Lower leg skin (tissue), 4 donors: ENCODE results near the gene JUNB. TPM values are rescaled to one million over a fixed set of nuclear protein-coding genes. Genes with fewer than 3 reads are reported as not detected.

Experiments
- DNase-seq, 2 donors: peaks; one replicate each; pipeline ENCODE4 v3.0.0-alpha.2; 2019; ENCODE audit warnings: low spot score in 2 of 2
- H3K4me3 ChIP-seq: fragments of 200-600 bp; sonication (generic); 2 replicates; pipeline ENCODE4 v1.5.1; 2017; ENCODE audit warnings: mild to moderate bottlenecking, low read depth; ENCODE audit not compliant: poor library complexity, severe bottlenecking
- CTCF ChIP-seq, 3 donors: fragments of 450-650 bp; IDR thresholded peaks; one replicate each; pipeline ENCODE4 v1.5.1; 2016; ENCODE audit warnings: antibody characterized with exemption in 3 of 3, mild to moderate bottlenecking in 3 of 3, moderate library complexity in 2 of 3
- POLR2A ChIP-seq, 2 donors: fragments of 450-650 bp; IDR thresholded peaks; one replicate each; pipeline ENCODE4 v1.6.1; 2016 to 2017; ENCODE audit warnings: antibody characterized with exemption in 2 of 2, mild to moderate bottlenecking in 1 of 2, moderate library complexity in 1 of 2
- WGBS, 2 donors: methylation state at CpG; one replicate each; pipeline ENCODE4 v1.1.5; 2018; 5-methylcytosine and 5-hydroxymethylcytosine counted together
- intact Hi-C: fragments of 100-400 bp; cut with DNase I; formaldehyde crosslinking; loops from one replicate; pipeline ENCODE4 v1.15.0; 2023; ENCODE audit warnings: low total_unique reads
- total RNA-seq, 4 donors: library from RNA; depleted of rRNA; stranded (reverse); fragments of >200 nt; gene quantifications; one replicate each; pipeline ENCODE4 v1.1.0, GENCODE V29; 2016

JUNB gene
- total RNA-seq, 4 donors from 2014 or later: 608 to 1,091 (median 870) TPM

GRCh38 chr19:12769689-12770088 is 21.6 kb upstream of the JUNB start:
- intact Hi-C loops: loop anchor here (5.0 kb wide), 2 partner anchors 33 to 73 kb away; partner anchors contain the start of genes PRDX2 and THSD8
- WGBS, 2 donors: 47 to 55% methylated on average over 8 to 37 of the region's 37 CpGs
- no peak for DNase-seq
- no peak for TF ChIP-seq CTCF (IDR thresholded peaks at IDR 0.05)
- TF ChIP-seq POLR2A (IDR thresholded peaks at IDR 0.05): no peak
- H3K4me3 ChIP-seq: no peak overlapping the region

DNA sequence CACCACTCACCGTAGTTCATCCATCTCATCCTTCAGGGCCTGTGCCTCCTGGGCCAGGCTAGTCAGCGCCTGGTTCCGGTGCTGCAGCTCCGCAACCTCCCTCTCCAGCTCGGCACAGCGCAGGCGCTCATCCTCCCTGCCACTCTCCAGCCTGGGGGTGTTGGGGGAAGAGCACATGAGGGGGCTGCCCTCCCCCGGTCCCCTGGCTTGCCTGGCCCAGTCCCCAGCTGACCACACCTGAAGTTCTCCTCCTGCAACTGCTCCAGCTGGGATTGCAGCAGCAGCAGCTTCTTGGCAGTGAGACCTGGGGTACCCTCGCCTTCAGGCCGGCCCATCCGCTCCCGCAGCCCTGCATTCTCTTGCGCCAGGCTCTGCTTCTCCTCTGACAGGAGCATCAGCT is 20.4 kb upstream of the JUNB start:
- TF ChIP-seq CTCF (IDR thresholded peaks at IDR 0.05): no peak
- TF ChIP-seq POLR2A (IDR thresholded peaks at IDR 0.05): no peak
- intact Hi-C loops: no loop called here
- DNase-seq: no peak
- WGBS, 2 donors: 98% methylated on average over 12 to 13 of the region's 13 CpGs
- H3K4me3 ChIP-seq: no peak overlapping the region

- intact Hi-C loops: no loop called here
- no peak for TF ChIP-seq POLR2A (IDR thresholded peaks at IDR 0.05)
- no peak for TF ChIP-seq CTCF (IDR thresholded peaks at IDR 0.05)
- WGBS, 2 donors: 55 to 70% methylated on average over 4 of the region's 4 CpGs
- H3K4me3 ChIP-seq: no peak overlapping the region
- DNase-seq: no peak
Observed at GRCh38 chr19:12772323-12772722, 19.0 kb upstream of the JUNB start.

DNA sequence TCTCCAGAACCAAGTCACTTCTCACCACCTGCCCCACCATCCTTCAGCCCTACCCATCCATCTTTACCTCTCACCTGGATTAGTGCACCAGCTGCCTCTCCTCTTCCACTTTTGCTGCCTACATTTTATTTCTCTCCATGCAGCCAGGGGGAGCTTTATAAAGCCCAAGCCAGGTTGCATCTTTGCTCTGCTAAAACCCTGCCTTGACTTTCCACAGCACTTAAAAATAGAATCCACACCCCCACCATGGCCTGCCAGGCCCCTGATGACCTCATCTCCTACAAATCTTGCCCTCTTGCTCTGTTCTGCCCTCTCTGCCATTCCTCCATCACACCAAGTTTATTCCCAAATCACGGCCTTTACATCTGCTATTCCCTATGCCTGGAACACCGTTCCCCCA is 17.7 kb upstream of the JUNB start:
- intact Hi-C loops: no loop called here

DNA sequence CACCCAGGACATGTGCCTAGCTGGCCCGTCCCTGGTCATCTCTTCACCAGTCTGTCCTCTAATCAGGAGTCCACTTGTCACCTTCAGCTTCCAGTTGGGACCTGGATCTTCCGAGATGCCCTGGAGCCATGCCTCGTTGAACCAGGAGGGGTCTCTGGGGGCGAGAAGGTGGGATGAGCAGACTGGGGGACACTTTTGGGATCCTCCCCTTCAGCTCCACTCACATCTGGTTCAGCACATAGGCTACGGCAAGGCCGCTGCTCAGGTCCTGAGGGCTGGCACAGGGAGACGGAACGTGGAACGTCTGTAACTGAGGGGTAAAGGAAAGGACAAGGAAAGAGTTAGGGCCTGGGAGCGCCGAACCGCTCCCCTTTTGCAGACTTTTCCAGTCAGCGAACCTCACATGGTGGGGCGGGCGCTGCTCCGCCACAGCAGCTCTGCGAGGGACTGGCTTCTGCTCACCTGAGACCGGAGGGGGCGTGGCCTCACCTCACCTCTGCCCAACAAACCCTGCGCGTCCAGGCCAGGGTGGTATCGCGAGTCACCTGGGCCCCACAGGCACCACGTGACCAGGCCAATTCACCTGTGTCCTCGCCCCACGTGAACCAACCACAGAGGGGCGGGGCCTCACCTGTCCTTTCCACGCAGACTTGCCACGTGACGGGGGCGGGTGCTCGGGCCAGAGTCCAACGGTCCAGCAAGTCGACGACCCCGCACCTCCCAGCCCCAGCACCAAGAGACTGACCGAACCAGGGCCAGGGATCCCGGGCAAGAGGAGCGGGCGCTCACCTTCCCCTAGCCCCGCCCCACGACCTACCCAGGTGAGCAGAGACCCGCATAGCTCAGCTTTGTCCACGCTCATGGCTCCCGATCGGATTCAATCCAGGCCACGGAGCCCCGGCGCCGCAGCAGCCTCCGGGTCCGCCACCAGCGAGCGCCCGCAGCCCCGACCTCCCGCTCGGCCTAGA is 16.4 kb upstream of the JUNB start, which contains the start of gene HOOK2:
HOOK2 (minus strand) TSS at position 965 of the 968 bp plus-strand sequence; CDS start at position 862, 103 bp downstream.
- TF ChIP-seq POLR2A (IDR thresholded peaks at IDR 0.05) (no peak), CTCF (IDR thresholded peaks at IDR 0.05) (no peak)
- intact Hi-C loops: no loop called here
- peak within 1 kb of the TSS; percentile 54 for H3K4me3 ChIP-seq
- peak; percentile 86 to 94 for DNase-seq
- 18 to 23% methylated on average over 32 to 45 of the region's 58 CpGs for WGBS, 2 donors

More for the DNA sequence above, 17.7 kb upstream of the JUNB start:
- WGBS, 2 donors: 77 to 89% methylated on average over 2 of the region's 2 CpGs
- H3K4me3 ChIP-seq: no peak overlapping the region
- DNase-seq: no peak
- TF ChIP-seq POLR2A (IDR thresholded peaks at IDR 0.05) (no peak), CTCF (IDR thresholded peaks at IDR 0.05) (no peak)
